ENCODE measurements around the gene NFASC.

Gene NFASC

DNA sequence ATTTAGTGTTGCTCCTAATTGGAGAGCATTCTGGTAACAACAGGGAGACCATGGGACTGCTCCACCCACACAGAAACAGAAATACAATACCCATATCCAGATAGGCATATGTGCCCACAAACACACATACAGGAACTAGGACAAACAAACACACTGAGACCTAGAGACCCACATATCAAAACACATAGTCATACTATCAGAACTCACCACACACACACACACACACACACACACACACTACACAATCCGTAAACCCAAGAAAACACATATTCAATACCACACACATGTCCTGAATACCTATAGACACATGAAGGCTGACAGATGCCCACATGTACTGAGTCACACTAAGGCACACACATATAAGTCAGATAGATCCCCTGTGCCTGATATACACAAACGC lies 3.5 kb upstream of the NFASC start:
- Histone ChIP-seq H3K4me3 (no peak overlapping the region), H3K27ac (peak overlapping the region in 1 of 2 donors; percentile 36)
- TF ChIP-seq, protein P1, sequence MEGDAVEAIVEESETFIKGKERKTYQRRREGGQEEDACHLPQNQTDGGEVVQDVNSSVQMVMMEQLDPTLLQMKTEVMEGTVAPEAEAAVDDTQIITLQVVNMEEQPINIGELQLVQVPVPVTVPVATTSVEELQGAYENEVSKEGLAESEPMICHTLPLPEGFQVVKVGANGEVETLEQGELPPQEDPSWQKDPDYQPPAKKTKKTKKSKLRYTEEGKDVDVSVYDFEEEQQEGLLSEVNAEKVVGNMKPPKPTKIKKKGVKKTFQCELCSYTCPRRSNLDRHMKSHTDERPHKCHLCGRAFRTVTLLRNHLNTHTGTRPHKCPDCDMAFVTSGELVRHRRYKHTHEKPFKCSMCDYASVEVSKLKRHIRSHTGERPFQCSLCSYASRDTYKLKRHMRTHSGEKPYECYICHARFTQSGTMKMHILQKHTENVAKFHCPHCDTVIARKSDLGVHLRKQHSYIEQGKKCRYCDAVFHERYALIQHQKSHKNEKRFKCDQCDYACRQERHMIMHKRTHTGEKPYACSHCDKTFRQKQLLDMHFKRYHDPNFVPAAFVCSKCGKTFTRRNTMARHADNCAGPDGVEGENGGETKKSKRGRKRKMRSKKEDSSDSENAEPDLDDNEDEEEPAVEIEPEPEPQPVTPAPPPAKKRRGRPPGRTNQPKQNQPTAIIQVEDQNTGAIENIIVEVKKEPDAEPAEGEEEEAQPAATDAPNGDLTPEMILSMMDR (IDR thresholded peaks at IDR 0.05), result no peak
- no peak for DNase-seq (ENCODE audit: low spot score)

DNA sequence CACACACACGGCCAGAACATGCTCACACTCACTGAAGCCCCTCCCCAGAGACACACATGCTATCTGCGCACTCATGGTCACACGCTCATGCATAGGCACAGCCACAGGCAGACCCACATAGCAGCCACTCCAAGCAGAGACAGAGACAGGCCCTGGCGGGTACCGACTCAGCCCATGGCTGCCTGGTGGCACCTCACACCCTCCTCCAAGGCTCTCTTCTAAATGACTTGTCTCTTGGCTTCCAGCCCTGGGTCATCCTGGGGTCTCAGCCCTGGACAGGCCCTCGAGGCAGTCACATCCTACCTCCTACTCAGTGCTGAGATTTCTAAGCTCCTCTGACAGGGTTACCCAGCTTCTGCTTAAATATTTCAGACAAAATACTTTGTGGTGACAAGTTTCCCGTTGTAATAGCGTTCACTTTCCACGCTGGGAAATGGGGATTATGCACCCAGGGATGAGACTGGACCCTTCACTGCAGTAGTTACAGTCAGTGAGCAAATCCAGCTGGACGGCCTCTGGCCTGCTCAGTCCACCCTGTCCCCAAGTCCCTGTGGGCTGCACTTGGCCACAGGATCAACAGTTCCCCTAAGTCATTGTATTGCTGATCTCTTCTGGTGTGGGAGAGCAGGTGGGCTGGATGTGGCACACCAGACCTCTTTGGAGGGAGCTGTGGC lies 2.9 kb upstream of the NFASC start:
- peak overlapping the region in 1 of 2 donors; percentile 41 for H3K27ac ChIP-seq
- H3K4me3 ChIP-seq, result no peak overlapping the region
- peak; percentile 52 for DNase-seq (ENCODE audit: low spot score)
- TF ChIP-seq, protein P1 (IDR thresholded peaks at IDR 0.05), result no peak

DNA sequence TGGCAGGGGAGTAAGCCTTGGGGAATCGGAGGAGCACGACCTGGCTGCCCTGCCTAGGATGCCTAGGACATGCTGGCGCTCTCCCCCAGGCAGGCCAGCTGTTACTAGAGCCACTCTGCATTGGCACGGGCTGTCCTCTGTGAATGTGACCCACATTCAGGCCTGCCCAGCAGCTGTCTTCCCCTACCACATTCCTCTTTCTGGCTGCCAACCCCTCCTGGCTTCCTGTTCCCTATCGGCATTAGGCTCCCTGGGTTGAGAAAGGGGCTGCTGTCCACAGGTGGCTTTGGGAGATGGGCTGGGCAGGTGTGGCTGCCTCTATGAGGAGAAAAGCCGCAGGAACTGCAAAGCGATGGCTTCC lies 2.3 kb upstream of the NFASC start:
- Histone ChIP-seq H3K27ac (peak overlapping the region in 1 of 2 donors; percentile 41), H3K4me3 (no peak overlapping the region)
- no peak for DNase-seq (ENCODE audit: low spot score)
- TF ChIP-seq, protein P1 (IDR thresholded peaks at IDR 0.05), result no peak

GRCh38 chr1:204869097-204869496 lies 1.6 kb upstream of the NFASC start:
- no peak for DNase-seq (ENCODE audit: low spot score)
- TF ChIP-seq, protein P1 (IDR thresholded peaks at IDR 0.05), result no peak
- Histone ChIP-seq H3K4me3 (no peak overlapping the region), H3K27ac (peak overlapping the region in 1 of 2 donors; percentile 41)

DNA sequence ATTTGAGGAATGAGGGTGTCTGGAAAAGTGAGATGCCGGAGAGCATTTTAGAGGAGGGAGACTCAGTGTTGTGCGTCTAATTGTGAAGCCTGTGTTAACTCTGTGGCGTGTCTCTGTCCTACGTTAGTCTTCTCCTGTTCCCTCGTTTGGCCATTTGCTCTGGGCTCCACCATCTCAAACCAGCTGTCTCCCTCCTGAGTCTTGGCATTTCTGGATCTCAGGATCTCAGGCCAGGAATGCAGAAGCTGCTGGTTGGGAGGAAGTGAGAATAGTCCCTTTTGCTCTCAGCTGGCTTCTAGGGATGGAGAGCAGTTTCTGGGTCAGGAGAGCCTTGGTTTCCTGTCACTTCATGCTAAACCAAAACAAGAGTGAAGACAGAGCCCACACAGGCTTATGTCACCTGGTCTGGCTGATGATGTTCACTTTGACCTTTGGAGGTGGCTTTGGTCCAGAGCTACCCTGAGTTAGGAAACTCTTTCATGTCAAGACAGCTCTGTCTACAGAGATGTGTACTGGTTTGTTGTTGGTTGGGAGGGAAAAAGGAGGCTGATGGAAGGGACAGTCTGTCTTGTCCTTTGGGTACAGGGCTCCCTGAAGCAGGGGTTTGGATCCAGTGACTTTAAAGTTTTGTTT lies 859 bp downstream of the NFASC start:
- TF ChIP-seq, protein P1 (IDR thresholded peaks at IDR 0.05), result no peak
- Histone ChIP-seq H3K27ac (no peak overlapping the region), H3K4me3 (no peak overlapping the region)
- DNase-seq (ENCODE audit: low spot score), result no peak

DNA sequence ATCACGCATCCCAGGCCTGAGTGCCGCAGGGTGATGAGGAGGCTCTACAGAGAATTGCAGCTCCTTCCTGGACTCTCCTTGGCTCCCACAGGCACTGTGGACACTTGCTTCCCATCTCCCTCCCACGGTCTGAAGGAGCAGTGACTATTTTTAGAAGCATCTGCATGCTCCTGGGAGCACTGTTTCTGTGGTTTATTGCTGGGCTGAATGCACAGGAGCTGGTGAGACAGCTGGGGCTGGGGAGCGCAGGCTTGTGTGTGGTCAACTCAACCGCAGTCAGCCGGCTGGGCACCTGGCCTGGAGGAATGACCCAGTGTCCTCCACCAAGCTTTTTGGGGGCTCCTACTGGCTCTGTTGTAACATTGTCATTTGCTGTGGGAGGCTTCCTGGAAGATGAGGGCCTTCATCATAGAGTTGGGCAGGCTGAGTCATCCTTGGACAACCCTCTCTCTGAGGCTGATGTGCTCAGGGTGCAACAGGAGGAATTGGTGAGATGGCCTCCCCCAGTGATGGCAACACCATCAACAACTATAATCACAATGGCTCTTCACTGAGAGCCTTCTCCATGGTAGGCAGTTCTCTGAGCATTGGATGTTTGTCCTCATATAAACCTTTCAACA lies 1.7 kb downstream of the NFASC start:
- Histone ChIP-seq H3K27ac (no peak overlapping the region), H3K4me3 (no peak overlapping the region)
- no peak for DNase-seq (ENCODE audit: low spot score)
- TF ChIP-seq, protein P1 (IDR thresholded peaks at IDR 0.05), result no peak

GRCh38 chr1:204873176-204873575 lies 2.5 kb downstream of the NFASC start:
- DNase-seq (ENCODE audit: low spot score), result no peak
- Histone ChIP-seq H3K27ac (no peak overlapping the region), H3K4me3 (no peak overlapping the region)
- TF ChIP-seq, protein P1 (IDR thresholded peaks at IDR 0.05), result no peak

Measured in coronary artery (tissue), 2 donors.